GM23248 (cell line): Measurements from ENCODE around the gene STK31.

Experiments
- EZH2 ChIP-seq: fragments of 200-600 bp; sonication (generic); IDR thresholded peaks from 2 replicates; pipeline ENCODE4 v1.6.1; 2018; ENCODE audit warnings: antibody characterized with exemption, mild to moderate bottlenecking; ENCODE audit not compliant: insufficient read depth, poor library complexity, severe bottlenecking
- EZH2phosphoT487 ChIP-seq: fragments of 200-600 bp; sonication (generic); IDR thresholded peaks from 2 replicates; pipeline ENCODE4 v1.6.1; 2018; ENCODE audit warnings: antibody characterized with exemption, moderate library complexity, mild to moderate bottlenecking, low read depth; ENCODE audit not compliant: insufficient read depth

- TF ChIP-seq EZH2 (no peak), EZH2phosphoT487 (no peak)
Observed at GRCh38 chr7:23765943-23766342, 55.9 kb downstream of the STK31 start.
